Activated CD8-positive, alpha-beta memory T cell treated with anti-CD3 and anti-CD28 coated beads for 1 hour (primary cell): ENCODE results near the gene SLC44A2.

Experiments
- DNase-seq, 2 donors: peaks; one replicate each; pipeline ENCODE4 v3.0.0-alpha.2; 2020; ENCODE audit warnings: low read depth in 1 of 2; ENCODE audit errors: extremely low read depth in 1 of 2

The SLC44A2 gene

DNA sequence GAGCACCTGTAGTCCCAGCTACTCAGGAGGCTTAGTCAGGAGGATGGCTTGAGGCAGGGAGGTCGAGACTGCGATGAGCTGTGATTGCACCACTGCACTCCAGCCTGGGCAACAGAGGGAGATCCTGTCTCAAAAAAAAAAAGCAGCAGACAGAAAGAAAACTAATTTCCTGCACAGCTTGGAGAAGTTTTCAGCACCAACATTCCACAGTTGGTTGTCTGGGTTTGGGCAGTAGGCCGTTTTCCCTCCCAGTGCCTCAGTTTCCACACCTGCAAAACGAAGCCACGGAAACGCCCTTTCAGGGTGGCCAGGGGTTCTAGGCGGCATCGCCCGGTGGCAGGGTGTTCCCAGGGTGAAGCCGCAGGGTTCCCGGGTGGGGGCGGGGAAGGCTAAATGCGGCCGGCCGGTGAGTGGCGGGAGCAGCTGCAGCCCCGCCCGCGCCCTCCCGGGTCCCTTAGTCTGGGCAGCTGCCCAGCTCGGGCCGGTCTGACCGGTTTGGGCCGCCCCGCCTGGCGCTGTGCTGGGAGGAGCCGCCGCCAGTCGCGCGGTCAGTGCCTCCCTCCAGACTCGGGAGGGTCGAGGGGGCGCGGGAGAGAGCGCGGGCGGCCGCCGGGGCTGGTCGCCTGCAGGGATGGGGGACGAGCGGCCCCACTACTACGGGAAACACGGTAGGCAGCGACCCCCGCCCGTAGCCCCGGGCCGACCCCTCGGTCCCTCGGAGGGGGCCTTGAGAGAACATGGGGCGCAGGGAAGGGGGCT, at the start of gene SLC44A2:
Gene SLC44A2 (plus strand): TSS at position 551 of the 759 bp plus-strand sequence. CDS start 81 bp downstream, at position 632.
- DNase-seq, result no peak

DNA sequence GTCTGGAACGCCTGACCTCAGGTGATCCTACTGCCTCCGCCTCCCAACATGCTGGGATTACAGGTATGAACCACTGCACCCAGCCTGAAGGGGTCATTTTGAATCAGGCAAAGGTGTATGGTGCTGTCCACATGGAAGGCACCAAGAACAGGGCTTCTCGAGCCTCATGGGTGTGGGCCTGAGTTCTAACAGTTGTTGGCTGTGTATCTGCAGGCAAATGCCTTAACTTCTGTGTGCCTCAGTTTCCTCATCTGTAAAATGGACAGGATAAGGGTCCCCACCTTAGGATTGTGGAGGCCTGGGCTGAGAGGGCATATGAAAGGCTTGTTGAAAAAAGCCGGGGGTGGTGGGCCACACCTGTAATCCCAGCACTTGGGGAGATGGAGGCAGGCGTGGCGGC, 47.4 kb upstream of the SLC44A2 start:
- no peak for DNase-seq

DNA sequence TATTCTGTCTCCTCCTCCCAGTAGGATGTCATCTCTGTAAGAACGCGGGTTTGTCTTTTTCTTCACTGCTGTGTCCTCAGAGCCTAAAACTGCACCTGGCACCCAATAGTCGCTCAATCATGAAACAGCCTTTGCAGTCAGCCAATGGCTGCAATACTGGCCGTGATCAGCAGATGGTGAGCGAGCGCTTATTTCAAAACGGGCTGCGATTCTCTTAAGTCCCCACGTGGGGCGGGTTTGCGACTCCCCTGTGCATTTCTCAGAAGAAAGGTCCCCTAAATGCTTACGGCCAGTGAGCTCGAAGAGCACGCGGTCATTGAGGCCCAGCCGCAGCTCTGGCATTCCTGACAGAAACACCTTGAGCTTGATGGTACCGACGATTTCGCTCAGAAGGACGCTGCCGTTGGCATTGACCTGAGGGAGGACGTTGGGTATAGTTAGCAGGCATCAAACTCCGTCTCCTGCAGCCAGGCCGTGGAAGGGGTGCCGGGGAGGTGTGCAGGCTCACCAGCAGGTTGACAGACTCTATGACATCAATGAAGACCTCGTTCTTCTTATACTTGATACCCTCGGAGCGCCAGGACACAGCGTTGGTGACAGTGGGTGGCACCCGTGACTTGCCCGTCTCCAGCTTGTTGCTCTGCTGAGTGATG, 44.2 kb upstream of the SLC44A2 start:
- peak; percentile 78 to 81 for DNase-seq

DNA sequence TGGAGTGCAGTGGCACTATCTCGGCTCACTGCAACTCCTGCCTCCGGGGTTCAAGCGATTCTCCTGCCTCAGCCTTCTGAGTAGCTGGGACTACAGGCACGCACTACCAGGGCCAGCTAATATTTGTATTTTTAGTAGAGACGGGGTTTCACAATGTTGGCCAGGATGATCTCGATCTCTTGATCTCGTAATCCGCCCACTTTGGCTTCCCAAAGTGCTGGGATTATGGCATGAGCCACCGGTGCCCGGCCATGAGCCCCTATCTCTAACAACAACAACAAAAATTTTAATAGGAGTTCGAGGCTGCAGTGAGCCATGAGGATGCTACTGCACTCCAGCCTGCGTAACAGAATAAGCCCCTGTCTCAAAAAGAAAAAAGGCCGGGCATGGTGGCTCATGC, 43.3 kb upstream of the SLC44A2 start:
- DNase-seq, result no peak

DNA sequence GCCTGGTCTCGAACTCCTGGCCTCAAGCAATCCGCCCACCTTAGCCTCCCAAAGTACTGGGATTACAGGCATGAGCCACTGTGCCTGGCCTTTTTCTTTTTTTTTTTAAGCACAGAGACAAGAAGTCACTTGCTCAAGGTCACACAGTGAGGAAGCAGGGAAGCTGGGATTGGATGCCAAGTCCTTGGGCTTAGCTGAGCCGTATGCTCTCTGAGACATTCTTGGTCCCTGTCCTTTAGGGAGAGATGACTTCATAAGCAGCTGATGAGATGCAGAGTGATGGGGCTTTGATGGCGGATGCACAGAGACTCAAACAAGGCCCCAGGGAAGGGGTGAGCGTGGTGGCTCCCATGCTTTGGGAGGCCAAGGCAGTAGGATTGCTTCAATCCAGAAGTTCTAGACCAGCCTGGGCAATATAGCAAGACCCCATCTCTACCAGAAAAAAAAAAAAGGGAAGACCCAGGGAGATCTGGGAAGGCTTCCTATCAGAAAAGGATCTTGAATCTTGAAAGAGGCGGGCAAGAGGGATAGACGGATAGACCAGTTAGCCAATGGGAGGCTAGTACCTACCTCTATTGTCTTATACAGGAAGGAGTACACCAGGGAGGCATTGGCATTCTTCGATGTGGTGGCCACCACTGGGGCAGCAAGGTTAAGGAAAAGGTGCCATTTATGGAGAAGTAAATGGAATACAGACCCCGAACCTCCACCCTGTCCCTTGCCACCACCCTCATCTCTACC, 42.1 kb upstream of the SLC44A2 start:
- no peak for DNase-seq

DNA sequence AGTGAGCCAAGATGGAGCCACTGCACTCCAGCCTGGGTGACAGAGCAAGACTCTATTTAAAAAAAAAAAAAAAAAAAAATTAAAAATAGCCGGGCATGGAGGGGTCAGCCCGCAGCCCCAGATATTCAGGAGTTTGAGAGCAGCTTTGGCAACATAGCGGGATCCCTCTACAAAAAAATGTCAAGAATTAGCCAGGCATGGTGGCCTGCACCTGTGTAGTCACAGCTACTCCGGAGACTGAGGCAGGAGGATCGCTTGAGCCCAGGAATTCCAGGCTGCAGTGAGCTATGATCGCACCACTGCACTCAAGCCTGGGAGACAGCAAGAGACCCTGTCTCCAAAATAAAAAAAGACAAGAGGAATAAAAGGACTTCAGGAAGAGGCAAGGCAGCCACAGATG, 39.0 kb upstream of the SLC44A2 start:
- no peak for DNase-seq

DNA sequence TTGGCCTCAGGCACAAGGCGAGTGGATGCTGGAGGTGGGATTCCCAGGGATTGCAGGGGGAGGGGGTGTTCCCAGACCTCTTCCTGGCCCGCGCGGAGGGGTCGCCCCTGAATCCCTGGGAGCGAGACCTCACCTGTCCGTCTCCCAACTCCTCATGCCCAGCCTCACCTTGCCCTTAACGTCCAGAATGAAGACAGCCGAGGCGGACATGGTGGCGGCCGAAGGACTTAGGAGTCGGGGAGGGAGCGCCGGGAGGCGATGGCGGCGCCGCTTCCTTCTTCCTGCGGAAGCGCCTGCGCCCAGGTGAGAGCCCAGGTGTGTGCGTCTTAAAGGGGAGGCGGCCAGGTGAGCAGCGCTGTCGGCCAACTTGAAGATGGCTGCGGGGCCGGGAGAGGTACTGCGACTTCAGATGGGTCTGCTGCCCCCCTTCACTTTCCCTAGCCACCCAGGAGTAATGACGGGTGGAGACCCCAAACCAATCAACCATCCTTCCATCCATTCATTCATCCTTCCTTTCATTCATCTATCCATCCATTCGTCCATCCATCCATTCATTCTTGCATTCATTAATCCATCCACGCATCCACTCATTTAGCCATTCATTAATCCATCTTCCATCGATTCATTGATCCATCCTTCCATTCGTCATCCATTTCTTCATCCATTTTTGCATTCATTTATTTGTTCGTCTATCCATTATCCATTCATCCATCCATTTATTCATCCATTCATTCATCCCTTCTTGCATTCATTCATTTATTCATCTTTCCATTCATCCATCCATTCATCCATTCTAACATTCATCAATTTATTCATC, 38.1 kb upstream of the SLC44A2 start, which contains the start of gene AP1M2:
Gene AP1M2 (minus strand): TSS at position 291 of the 817 bp plus-strand sequence. CDS start 81 bp downstream, at position 210.
- no peak for DNase-seq

DNA sequence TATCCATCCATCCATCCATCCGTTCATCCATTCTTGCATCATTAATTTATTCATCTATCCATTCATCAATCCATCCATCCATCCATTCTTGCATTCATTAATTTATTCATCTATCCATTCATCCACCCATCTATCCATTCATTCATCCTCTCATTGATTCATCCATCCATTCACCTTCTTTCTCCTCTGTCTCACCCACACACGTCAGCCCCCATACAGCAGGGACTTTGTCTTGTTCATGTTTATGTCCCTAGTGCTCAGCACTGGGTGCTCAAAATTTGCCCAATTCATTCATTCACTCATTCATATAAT, 37.6 kb upstream of the SLC44A2 start:
- DNase-seq, result no peak

DNA sequence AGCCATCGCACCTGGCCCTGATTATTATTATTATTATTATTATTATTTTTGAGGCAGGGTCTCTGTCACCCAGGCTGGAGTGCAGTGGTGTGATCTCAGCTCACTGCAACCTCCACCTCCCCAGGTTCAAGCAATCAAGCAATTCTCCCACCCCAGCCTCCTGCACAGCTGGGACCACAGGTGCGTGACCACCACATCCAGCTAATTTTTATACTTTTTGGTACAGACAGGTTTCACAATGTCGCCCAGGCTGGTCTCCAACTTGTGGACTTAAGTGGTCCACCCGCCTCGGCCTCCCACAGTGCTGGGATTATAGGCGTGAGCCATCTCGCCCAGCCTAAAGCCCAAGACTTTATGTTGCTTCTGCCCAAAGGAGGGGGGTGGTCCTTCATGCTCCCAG, 32.2 kb upstream of the SLC44A2 start:
- no peak for DNase-seq

DNA sequence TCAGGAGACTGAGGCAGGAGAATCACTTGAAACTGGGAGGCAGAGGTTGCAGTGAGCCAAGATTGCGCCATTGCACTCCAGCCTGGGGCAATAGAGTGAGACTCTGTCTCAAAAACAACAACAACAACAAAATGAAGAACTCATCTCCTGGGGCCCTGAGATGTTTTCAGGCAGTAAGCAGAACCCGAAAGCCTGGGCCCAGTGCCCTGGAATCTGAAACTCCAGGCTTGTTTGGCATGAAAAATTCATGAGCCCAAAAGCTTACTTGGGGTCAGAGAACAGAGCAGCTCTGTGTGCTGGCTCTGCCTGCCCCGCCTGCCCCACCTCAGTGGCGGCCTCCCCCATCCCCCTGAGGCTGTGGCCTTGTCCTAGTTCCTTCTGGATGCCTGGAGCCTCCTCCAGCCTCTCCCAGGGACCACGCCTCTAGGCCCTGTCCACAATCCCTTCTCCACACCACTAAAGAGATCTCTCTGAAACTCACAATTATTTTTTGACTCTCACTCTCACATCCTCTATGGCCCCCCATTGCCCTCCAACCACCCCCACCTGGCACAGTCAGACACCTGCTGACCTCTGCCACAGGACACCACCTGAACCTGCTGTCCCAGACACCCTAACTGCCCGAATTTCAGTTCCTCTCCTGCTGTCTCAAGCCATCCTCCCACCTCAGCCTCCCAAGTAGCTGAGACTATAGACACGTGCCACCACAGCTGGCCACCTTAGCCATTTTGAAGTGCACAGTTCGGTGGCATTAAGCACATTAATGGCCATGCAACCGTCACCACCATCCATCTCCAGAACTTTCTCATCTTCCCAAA, 31.3 kb upstream of the SLC44A2 start:
- DNase-seq, result no peak

DNA sequence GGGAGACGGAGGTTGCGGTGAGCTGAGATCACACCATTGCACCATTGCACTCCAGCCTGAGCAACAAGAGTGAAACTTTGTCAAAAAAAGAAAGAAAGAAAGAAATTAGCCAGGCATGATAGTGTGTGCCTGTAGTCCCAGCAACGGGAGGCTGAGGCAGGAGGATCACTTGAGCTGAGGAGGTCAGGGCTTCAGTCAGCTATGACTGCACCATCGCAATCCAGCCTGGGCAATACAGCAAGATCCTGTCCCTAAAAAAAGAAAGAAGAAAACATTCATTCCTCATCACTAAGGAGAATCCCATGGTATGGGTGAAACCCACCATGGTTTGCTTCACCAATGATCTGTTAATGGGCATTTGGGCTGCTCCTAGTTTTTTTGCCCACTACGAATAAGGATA, 25.2 kb upstream of the SLC44A2 start:
- no peak for DNase-seq

DNA sequence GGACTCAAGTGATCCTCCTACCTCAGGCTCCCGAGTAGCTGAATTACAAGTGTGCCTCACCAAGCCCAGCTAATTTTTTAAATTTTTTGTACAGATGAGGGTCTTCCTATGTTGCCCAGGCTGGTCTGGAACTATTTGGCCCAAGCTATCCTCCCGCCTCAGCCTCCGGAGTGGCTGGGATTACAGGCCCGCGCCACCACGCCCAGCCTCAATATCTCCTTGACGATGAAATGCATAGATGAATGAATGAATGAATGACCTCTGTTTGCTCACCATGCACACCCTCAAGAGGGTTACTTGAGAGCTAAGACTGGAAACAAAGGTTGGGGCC, 23.4 kb upstream of the SLC44A2 start:
- no peak for DNase-seq

DNA sequence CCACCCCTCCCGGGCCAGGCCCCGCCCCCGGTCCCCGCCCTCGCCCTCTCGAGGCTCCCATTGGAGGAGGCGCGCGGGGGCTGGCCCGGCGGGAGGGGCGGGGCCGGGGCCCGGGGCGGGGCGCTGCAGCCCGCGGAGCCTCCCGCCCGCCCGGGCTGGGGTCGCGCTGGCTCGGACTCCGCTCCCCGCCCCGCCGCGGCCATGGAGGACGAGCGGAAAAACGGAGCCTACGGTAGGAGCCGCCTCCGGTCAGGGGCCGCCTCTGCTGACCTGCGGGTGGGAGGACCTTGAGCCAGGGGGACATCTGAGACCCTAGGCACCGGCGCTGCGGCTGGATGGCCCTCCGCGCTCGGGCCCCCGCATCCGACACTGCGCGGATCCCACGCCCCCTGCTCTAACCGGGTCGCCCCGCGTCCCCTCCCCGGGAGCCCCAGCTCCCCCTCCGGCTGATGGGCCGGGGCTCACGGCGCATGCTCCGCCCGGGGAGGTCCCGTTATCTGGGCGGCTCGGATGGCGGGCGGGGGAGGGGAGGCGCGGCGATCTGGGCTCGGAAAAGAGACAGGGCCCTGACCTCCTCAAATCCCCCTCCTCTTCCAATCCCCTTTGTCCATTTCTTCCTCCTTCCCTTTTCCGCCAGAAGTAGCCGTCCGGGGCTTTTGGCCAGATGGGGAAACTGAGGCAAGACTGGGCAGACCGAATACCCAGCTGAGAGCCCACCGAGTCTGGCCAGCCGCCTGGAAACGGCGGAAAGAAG, 22.8 kb upstream of the SLC44A2 start:
- peak; percentile 67 to 89 for DNase-seq

DNA sequence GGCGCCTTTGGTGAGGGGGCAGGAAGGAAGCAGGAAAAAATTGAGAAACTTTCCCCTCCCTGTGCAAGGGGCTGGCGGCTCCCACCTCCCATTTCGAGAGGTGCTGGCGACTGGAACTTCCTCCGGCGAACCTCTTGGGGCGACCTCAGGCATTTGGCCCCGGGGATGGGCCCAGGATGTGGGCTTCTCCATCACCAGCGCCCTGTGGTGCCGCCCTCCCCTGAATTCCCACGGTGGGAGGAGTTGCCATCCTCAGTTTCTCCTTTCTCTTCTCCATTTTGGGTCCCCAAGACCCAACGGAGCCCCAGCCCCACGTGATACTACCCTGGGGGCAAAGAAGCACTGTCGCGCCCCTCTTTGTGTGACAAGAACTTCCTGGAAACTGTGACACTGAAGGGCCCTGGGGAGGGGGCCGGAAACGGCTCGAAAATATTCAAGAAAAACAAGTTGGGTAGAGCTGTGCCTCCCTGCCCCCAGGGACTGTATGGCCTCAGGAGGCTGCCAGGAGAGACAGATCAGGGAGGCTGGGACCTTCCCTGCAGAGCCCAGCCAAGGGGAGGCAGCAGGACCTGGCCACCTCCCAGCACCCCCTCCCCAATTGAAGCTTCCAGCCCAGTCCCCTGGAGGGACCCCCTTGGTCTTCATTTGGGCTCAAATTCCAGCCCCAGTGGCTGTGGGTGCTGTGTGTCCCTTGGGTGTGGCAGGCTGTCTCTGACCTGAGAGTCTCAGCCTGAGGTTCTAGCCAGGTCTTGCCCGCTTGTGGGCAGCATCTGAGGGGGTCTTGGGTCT, 22.1 kb upstream of the SLC44A2 start:
- peak; percentile 72 for DNase-seq

DNA sequence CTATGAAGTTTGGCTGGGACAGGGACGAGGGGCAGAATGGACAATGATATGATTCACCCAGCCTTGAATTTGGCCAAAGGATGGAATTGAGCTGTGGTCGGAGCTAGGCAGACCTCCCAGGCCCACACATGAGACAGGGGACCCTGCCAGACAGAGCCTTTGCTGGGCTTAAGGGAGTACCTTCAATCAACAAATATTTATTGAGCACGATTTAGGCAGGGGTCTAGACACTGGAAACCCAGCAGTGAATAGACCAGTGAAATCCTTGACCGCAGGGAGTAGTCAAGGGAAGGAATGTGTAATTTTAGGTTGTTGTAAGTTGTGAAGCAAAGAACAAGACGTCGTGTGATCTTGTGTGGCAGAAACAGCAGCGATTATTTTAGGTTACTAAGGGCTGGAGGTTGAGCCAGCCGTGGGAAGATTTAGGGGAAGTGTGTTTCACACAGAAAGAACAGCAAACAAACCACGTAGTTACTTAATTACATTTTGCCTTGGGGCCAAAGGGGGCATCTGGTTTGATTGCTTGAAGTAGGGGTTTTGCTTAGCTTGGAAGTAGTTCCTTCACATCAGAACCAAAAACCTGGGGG, 21.4 kb upstream of the SLC44A2 start:
- DNase-seq, result no peak

DNA sequence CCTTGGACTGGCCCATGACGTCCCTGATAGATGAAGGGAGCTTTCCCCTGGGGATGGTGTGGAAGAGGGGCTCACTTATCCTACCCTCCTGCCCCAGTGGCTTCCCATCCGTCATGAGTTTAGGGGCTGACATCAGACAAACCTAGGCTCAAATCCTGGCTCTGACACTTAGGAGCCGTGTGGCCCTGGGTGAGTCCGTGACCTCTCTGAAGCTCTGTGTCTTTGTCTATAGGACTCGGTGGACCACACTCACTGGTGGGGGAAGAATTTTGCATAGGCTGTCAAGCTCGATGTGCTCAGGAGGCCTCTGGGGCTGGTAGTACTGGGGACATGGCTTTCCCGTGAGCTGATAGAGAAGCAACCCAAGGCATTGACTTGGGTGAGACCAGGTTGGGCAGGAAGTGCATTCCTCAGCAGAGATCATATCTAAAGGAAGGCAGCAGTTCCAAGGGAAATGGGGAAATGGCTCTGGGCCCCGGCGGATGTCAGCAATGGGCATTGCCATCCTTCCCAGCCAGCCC, 20.8 kb upstream of the SLC44A2 start:
- peak in 1 of 2 donors; percentile 3 for DNase-seq

DNA sequence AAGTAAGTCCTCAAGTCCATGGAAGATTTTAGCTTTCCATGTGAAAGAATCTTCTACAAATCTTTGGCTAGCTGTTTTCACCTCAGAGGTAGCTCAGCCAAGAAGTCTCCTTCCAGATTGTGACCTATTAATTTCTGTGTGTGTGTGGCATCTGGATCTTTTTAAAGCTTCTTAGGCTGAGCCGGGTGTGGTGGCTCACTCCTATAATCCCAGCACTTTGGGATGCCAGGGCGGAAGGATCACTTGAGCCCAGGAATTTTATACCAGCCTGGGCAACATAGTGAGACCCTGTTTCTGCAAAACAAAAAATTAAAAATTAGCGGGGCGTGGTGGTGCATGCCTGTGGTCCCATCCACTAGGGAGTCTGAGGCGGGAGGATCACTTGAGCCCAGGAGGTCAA, 13.4 kb upstream of the SLC44A2 start:
- DNase-seq, result no peak

DNA sequence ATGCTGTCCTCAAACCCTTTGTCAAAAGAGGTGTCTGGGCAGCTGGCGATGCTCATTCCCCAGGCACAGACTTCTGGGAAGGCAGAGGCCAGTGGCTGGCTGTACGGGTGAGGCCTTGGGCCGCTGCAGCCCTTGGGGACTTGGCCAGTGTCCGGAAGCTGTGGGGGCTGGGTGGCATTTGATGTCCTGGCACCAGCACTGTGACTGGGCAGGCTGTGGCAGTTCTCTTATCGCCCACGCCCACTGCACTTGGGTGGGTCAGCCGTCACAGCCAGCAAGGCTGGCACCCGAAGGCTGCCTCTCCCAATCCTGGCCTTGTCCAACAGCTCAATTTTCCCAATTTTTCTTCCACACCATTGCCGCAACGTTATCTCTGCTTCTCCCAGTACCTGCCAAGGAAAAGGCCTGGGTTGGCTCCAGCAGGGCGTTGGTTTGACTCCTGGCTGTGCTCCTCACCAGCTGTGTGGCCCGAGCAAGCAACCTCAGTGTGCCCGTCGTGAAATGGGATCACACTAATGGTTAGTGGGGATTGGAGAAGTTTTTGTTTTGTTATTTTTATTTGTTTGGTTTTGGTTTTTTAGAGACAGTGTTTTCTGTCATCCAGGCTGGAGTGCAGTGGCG, 12.7 kb upstream of the SLC44A2 start:
- no peak for DNase-seq
